ENCODE data around the gene LCAT. TPM values are rescaled to one million over a fixed set of nuclear protein-coding genes. Genes with fewer than 3 reads are reported as not detected.

LCAT gene
- total RNA-seq, 2 experiments from 2014 or later, result 9.1 to 9.9 TPM

DNA sequence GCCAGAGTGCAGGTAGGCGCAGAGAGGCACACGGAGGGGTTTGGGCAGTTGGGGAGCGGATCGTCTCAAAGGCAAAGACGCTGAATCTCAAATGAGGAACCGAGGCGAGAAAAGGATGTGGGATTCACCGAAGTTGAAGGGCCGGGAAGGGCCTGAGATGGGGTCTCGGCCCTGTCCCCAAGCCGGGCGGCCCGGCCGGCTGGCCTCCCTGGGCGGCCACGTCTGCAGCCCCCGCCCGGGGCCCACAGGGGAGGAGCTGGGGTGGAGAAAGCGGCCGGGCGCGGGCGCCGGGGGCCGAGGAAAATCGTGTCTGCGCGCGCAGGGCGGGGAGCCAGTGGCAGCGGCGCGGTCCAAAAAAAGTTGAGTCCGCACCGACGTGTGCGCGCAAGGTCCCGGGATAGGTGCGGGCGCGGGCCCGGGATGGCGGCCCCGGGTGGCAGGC lies 24.1 kb upstream of the LCAT start:
- ChIA-PET CTCF (interaction anchor here (0.7 kb wide), 1 partner anchor 13 kb away, joined by 3 read pairs; no protein-coding TSS in a partner anchor), POLR2A (no interaction called here)
- intact Hi-C loops (cut with DNase I, micrococcal nuclease), result loop anchor here (1.0 to 2.0 kb wide), 14 partner anchors 25 to 480 kb away; partner anchors contain the start of genes PSKH1 (in 2 of the 2), PSMB10 (in 2 of the 2), ACD (in 1 of the 2) and CENPT (in 1 of the 2)
- Mint-ChIP-seq H3K27ac (peak overlapping the region; percentile 80), H3K36me3 (ENCODE audit: low read depth) (no peaks in the 10 kb centered on the region), H3K4me1 (peaks cover 14% of the 10 kb centered on the region), H3K9me3 (ENCODE audit: low read depth) (no peaks in the 10 kb centered on the region), H3K4me3 (peak overlapping the region; percentile 84), H3K27me3 (no peaks in the 10 kb centered on the region)
- DNase-seq (peak; percentile 63), ATAC-seq (peak; percentile 10)

DNA sequence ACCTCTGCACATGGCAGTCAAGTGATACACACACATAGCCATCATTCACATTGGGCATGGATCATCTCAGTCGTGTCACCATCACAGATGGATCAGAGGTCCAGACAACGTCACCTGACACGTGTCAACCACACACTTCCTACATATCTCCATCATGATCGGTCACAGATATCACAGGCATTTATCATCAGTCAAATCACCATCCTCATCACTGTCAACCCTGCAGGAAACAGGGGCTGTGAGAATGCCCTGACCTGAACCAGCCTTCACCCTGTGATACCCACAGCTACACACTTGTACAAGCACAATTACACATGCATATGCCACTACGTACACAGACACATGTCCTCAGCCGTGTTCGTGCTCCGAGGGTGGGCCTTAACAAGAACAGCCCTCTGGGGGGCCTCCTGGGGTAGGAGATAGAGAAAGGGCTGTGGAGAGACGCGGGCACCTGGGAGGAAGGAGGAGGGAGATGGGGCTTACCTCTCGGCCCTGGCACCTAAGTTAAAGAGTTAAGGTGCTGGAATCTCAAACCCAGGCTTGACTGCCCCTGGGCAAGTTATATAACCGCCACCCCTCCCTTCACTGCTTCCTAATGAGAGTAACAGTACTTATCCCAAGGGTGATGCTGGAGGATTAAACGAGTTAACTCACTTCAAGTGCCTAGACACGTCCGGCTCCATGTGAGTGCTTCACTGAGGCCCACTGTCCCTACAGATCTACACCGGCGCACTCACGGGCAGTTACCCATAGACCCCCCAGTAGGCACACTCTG lies 23.4 kb upstream of the LCAT start:
- no peaks in the 10 kb centered on the region for H3K36me3 Mint-ChIP-seq (ENCODE audit: low read depth)
- H3K4me3 Mint-ChIP-seq, result peak overlapping the region; percentile 84
- H3K27me3 Mint-ChIP-seq, result no peaks in the 10 kb centered on the region
- no peaks in the 10 kb centered on the region for H3K9me3 Mint-ChIP-seq (ENCODE audit: low read depth)
- DNase-seq (peak; percentile 44), ATAC-seq (peak; percentile 20)
- peak overlapping the region; percentile 80 for H3K27ac Mint-ChIP-seq
- H3K4me1 Mint-ChIP-seq, result peaks cover 14% of the 10 kb centered on the region
- intact Hi-C loops (cut with DNase I, micrococcal nuclease), result no loop called here
- ChIA-PET POLR2A (no interaction called here), CTCF (interaction anchor here (0.7 to 1.9 kb wide), 3 partner anchors 13 to 73 kb away, joined by 3 to 7 read pairs (median 3); no protein-coding TSS in a partner anchor)

DNA sequence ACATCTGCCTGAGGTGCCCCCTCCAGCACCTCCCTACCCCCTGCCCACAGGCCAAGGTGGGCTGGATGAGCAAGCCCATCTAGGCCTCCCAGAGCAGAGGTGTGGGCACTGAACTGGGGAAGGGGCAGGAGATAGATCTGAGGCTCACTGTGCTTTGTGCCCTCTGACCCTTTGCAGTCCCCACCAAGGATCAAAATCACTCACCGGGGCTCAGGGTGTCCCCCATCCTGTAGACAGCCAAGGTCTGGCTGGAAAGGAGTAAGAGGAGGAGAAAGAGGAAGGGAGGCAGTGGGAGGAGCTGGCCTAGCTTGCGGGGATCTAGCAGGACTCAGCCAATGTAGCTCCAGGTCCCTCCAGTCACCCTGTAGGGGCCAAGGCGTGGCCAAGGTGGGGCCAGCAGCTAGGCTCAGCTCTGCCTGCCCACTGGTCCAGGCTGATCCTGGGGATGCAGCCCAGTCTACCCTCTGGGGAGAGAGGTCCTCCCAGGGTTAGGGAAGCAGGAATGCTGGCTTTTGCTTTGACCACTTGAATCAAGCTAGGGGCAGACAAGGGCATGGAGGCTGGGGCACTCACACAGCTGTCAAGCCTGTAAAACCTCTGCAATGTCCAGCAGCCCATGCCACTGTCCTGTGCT lies 22.7 kb upstream of the LCAT start:
- Mint-ChIP-seq H3K27ac (no peak overlapping the region), H3K27me3 (no peaks in the 10 kb centered on the region)
- POLR2A ChIA-PET, result interaction anchor here (0.7 kb wide), 1 partner anchor 27 kb away, joined by 3 read pairs; no protein-coding TSS in a partner anchor

DNA sequence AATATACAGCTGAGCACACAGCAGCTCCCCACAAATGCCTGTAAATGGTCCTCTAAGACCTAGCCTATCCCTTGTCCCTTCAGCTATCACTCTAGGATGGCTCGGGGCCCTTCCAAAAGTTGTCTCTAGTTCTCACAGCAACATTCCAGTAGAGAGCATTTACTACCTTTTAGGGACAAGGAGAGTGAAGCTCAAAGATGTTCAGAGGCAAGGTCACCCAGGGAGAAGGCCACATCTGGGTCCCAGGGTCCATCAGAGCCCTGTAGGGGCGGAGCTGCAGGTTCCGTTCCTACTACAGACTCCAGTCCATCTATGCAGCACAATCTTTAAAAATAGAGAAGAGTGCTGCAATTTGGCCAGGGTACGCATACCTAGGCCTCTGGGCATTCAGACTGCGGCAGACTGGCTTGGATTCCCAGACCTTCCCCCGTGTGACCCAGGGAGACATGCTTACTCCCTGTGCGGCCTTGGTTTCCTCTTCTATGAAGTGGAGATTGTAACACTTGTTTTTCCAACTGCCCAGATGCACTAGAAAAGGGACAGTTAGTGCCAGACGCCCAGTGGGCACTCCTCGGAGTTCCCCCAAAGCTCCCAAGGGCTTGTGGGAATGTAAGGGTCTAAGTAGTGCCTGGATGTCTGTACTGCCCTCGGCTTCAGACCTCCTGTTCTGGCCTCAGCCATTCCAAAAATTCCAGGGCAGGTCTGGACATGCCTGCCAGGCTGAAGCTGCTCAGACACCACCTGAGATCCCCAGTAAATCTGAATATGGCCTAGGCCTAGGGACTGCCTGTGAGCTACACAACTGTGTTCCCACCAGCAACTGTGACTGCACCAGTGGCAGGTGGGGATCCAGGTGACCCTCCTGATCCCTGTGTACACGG lies 22.0 kb upstream of the LCAT start:
- no peak overlapping the region for H3K4me3 Mint-ChIP-seq
- POLR2A ChIA-PET, result interaction anchor here (0.7 kb wide), 1 partner anchor 26 kb away, joined by 3 read pairs; no protein-coding TSS in a partner anchor

More for the DNA sequence above, 22.7 kb upstream of the LCAT start:
- ATAC-seq (no peak), DNase-seq (no peak)
- Mint-ChIP-seq H3K4me3 (peak overlapping the region; percentile 84), H3K36me3 (ENCODE audit: low read depth) (peaks cover 6% of the 10 kb centered on the region), H3K9me3 (ENCODE audit: low read depth) (no peaks in the 10 kb centered on the region), H3K4me1 (peaks cover 14% of the 10 kb centered on the region)
- CTCF ChIA-PET, result interaction anchor here (1.0 to 1.9 kb wide), 3 partner anchors 15 to 74 kb away, joined by 3 to 7 read pairs (median 3); no protein-coding TSS in a partner anchor
- intact Hi-C loops (cut with DNase I, micrococcal nuclease), result no loop called here

DNA sequence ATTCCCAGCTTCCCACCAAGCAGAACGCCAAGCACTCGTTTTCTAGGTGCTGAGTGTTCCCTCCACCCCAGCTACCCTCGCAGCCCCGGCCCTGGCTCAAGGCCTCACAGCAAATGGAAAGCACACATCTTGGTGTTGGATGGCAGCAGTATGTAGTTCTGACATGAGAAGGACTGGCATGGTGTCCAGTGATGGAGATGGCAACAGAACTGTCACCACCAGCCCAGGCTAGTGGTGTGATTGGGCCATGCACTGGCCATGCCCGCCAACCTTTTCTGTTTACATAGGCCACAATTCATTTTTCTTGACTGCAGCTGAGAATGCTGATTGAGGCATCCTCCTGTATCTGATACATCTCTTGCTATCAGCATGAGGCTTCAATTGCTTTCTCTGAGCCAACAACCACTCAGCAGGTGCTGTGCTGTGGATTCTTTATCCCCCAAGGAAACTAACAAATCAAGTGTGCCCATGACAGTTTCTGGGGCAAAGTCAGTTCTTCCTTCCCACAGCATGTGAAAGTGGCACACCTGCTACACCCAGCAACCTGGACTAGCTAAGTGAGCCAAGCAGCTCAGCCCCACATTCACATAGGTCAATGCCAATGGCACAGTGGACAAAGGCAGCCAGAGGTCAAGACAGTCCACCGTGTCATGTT lies 20.7 kb upstream of the LCAT start:
- ChIA-PET CTCF (interaction anchor here (0.6 to 1.0 kb wide), 3 partner anchors 22 to 72 kb away, joined by 3 to 4 read pairs (median 3); partner anchors contain the start of gene PSKH1), POLR2A (no interaction called here)
- peaks cover 9% of the 10 kb centered on the region for H3K36me3 Mint-ChIP-seq (ENCODE audit: low read depth)
- peaks cover 12% of the 10 kb centered on the region for H3K4me1 Mint-ChIP-seq
- H3K27me3 Mint-ChIP-seq, result no peaks in the 10 kb centered on the region
- intact Hi-C loops (cut with DNase I, micrococcal nuclease), result no loop called here
- no peaks in the 10 kb centered on the region for H3K9me3 Mint-ChIP-seq (ENCODE audit: low read depth)
- H3K27ac Mint-ChIP-seq, result no peak overlapping the region
- no peak overlapping the region for H3K4me3 Mint-ChIP-seq
- DNase-seq (no peak), ATAC-seq (no peak)

More for the DNA sequence above, 22.0 kb upstream of the LCAT start:
- no peaks in the 10 kb centered on the region for H3K9me3 Mint-ChIP-seq (ENCODE audit: low read depth)
- CTCF ChIA-PET, result interaction anchor here (0.5 to 1.9 kb wide), 5 partner anchors 9 to 75 kb away, joined by 3 to 7 read pairs (median 3); no protein-coding TSS in a partner anchor
- H3K27ac Mint-ChIP-seq, result no peak overlapping the region
- H3K27me3 Mint-ChIP-seq, result no peaks in the 10 kb centered on the region
- H3K36me3 Mint-ChIP-seq (ENCODE audit: low read depth), result peaks cover 8% of the 10 kb centered on the region
- intact Hi-C loops (cut with DNase I, micrococcal nuclease), result no loop called here
- H3K4me1 Mint-ChIP-seq, result peaks cover 14% of the 10 kb centered on the region
- DNase-seq (no peak), ATAC-seq (no peak)

- H3K27me3 Mint-ChIP-seq, result no peaks in the 10 kb centered on the region
- no peak overlapping the region for H3K4me3 Mint-ChIP-seq
- POLR2A ChIA-PET, result no interaction called here
- no peaks in the 10 kb centered on the region for H3K9me3 Mint-ChIP-seq (ENCODE audit: low read depth)
- peaks cover 8% of the 10 kb centered on the region for H3K4me1 Mint-ChIP-seq
- no peak overlapping the region for H3K27ac Mint-ChIP-seq
- H3K36me3 Mint-ChIP-seq (ENCODE audit: low read depth), result peaks cover 9% of the 10 kb centered on the region
- CTCF ChIA-PET, result interaction anchor here (0.6 to 1.0 kb wide), 3 partner anchors 22 to 71 kb away, joined by 3 to 4 read pairs (median 3); partner anchors contain the start of gene PSKH1
- DNase-seq (no peak), ATAC-seq (no peak)
- intact Hi-C loops (cut with DNase I, micrococcal nuclease), result no loop called here
Observed at GRCh38 chr16:67963662-67964321, 19.9 kb upstream of the LCAT start.

- H3K4me1 Mint-ChIP-seq, result peaks cover 8% of the 10 kb centered on the region
- POLR2A ChIA-PET, result no interaction called here
- H3K36me3 Mint-ChIP-seq (ENCODE audit: low read depth), result peaks cover 9% of the 10 kb centered on the region
- H3K27me3 Mint-ChIP-seq, result no peaks in the 10 kb centered on the region
- CTCF ChIA-PET, result interaction anchor here (1.0 to 1.3 kb wide), 3 partner anchors 21 to 54 kb away, joined by 3 read pairs; no protein-coding TSS in a partner anchor
- H3K4me3 Mint-ChIP-seq, result no peak overlapping the region
- no peak overlapping the region for H3K27ac Mint-ChIP-seq
- ATAC-seq (no peak), DNase-seq (no peak)
- H3K9me3 Mint-ChIP-seq (ENCODE audit: low read depth), result no peaks in the 10 kb centered on the region
- intact Hi-C loops (cut with DNase I, micrococcal nuclease), result no loop called here
Observed at GRCh38 chr16:67963292-67963661, 19.4 kb upstream of the LCAT start.

DNA sequence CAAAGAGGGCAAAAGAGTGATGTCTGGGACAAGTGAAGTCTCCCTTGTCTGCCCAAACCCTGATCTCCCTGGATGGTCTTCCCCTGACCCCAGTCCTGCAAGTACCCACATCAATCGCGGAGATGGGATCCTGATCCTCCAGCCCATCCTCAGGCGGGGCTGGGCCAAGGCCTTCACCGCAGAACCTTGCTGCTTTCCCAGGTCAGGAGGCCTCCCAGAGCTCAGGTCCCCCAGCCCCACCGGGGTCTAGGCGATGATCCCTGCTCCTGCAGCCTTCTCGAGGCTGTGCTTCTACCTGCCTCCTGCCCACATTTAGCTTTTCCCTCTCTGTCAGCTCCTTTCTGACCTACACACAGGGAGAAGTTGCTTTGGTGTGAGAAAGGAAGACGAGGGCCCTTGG lies 18.2 kb upstream of the LCAT start:
- DNase-seq (no peak), ATAC-seq (no peak)
- Mint-ChIP-seq H3K4me3 (no peak overlapping the region), H3K27me3 (no peaks in the 10 kb centered on the region), H3K36me3 (ENCODE audit: low read depth) (peaks cover 9% of the 10 kb centered on the region), H3K4me1 (peaks cover 5% of the 10 kb centered on the region), H3K27ac (no peak overlapping the region), H3K9me3 (ENCODE audit: low read depth) (no peaks in the 10 kb centered on the region)
- CTCF ChIA-PET, result interaction anchor here (1.1 to 1.3 kb wide), 2 partner anchors 21 to 55 kb away, joined by 3 read pairs; no protein-coding TSS in a partner anchor
- intact Hi-C loops (cut with DNase I, micrococcal nuclease), result no loop called here
- POLR2A ChIA-PET, result no interaction called here

- H3K27me3 Mint-ChIP-seq, result no peaks in the 10 kb centered on the region
- peaks cover under 1% of the 10 kb centered on the region for H3K4me1 Mint-ChIP-seq
- DNase-seq (no peak), ATAC-seq (no peak)
- intact Hi-C loops (cut with DNase I, micrococcal nuclease), result no loop called here
- H3K9me3 Mint-ChIP-seq (ENCODE audit: low read depth), result no peaks in the 10 kb centered on the region
- H3K36me3 Mint-ChIP-seq (ENCODE audit: low read depth), result peaks cover 9% of the 10 kb centered on the region
- CTCF ChIA-PET, result interaction anchor here (0.6 to 2.3 kb wide), 2 partner anchors 20 to 1969 kb away, joined by 4 to 5 read pairs; no protein-coding TSS in a partner anchor
- H3K4me3 Mint-ChIP-seq, result no peak overlapping the region
- H3K27ac Mint-ChIP-seq, result no peak overlapping the region
- POLR2A ChIA-PET, result no interaction called here
Observed at GRCh38 chr16:67961551-67961957, 17.6 kb upstream of the LCAT start.
